IPS-NIHi11 (cell line): Measurements from ENCODE around the gene ELOA.

ENCODE experiments used
- DNase-seq: peaks from one replicate; pipeline ENCODE4 v3.0.0; 2012; ENCODE audit warnings: mixed read lengths, low spot score

Gene ELOA, protein sequence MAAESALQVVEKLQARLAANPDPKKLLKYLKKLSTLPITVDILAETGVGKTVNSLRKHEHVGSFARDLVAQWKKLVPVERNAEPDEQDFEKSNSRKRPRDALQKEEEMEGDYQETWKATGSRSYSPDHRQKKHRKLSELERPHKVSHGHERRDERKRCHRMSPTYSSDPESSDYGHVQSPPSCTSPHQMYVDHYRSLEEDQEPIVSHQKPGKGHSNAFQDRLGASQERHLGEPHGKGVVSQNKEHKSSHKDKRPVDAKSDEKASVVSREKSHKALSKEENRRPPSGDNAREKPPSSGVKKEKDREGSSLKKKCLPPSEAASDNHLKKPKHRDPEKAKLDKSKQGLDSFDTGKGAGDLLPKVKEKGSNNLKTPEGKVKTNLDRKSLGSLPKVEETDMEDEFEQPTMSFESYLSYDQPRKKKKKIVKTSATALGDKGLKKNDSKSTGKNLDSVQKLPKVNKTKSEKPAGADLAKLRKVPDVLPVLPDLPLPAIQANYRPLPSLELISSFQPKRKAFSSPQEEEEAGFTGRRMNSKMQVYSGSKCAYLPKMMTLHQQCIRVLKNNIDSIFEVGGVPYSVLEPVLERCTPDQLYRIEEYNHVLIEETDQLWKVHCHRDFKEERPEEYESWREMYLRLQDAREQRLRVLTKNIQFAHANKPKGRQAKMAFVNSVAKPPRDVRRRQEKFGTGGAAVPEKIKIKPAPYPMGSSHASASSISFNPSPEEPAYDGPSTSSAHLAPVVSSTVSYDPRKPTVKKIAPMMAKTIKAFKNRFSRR

DNA sequence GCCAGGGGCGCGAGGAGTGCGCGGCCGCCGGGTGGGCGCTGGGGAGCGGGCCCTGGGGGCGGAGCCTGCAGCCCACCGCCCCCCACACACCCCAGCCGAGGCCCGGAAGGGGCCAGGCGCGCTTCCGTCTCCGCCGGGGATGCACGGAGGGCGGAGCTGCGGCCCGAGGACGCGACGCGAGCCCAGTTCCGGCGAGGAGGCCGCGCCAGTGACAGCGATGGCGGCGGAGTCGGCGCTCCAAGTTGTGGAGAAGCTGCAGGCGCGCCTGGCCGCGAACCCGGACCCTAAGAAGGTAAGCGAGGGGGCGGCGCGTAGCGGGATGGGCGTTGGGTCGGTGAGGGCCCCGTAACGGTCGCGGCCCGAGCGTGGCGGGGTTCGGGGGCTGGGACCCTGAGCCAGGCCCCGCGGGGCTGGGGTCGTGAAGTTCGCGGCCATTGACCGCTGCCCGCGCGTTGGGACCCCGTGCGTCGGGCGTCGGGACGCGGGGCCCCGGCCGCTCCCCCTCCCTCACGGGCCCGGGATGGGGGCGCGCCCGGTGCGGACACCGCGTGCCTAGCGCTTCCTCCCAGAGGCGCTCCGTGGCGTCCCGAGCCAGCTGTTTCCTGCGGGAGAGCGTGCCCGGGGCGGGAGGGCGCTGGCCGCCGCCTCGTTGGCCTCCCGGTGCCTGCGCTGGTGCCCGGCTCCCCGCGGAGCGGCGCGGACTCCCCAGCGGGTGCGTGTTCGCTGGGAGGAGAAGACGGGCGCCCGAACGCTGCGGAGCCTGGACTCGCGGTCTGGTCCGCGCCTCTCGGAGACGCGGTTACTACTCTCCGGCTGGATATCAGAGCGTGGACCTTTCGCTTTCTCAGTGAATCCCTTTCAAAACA is at the start of gene ELOA:
Gene ELOA, plus strand, starts transcription at position 185 of the 866 bp plus-strand sequence. Its CDS starts 33 bp downstream, at position 218.
- DNase-seq = peak; percentile 99

DNA sequence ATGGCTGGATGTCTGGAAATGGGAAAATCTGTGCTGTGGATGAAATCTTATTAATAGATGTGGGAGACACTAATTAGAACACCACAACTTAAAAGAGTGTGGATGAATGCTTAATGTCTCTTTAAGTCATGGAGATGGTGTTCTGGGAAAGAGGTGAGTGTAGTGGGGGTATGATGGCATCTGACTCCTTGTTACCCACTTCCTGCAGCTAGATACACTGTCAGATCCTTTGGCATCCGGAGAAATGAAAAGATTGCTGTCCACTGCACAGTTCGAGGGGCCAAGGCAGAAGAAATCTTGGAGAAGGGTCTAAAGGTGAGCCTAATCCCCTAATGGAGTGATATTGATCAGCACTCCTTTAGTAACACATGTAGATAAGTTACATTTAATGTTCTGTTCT is 49.7 kb upstream of the ELOA start:
- no peak for DNase-seq

DNA sequence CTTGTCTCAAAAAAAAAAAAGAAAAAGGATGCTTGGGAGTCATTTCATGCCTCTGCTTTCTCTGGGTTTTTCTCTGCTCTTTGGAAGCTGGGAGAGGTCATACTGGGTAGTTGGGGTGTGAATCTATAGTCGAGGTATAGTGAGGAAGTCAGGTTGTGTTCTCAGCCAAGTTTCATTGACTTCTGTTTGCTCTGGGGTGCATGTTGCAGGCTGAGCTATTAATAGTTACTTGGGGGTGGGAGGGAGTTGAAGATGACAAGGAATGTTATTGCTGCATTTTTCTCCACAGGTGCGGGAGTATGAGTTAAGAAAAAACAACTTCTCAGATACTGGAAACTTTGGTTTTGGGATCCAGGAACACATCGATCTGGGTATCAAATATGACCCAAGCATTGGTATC is 48.9 kb upstream of the ELOA start:
- DNase-seq = no peak

DNA sequence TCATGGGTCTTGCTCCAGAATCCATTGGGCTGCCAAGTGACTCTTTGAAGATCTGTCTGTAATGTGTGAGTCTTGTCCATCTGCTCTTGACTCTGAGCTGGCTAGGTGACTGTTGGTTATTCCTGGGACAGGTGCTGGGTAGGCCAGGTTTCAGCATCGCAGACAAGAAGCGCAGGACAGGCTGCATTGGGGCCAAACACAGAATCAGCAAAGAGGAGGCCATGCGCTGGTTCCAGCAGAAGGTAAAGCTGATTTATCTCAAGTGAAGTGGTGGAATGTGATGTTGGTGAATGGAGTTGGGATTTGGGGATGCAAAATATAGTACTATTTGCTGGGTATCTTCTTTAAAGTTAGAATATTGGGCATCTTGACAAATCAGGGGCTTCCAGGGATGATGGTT is 47.6 kb upstream of the ELOA start:
- no peak for DNase-seq

DNA sequence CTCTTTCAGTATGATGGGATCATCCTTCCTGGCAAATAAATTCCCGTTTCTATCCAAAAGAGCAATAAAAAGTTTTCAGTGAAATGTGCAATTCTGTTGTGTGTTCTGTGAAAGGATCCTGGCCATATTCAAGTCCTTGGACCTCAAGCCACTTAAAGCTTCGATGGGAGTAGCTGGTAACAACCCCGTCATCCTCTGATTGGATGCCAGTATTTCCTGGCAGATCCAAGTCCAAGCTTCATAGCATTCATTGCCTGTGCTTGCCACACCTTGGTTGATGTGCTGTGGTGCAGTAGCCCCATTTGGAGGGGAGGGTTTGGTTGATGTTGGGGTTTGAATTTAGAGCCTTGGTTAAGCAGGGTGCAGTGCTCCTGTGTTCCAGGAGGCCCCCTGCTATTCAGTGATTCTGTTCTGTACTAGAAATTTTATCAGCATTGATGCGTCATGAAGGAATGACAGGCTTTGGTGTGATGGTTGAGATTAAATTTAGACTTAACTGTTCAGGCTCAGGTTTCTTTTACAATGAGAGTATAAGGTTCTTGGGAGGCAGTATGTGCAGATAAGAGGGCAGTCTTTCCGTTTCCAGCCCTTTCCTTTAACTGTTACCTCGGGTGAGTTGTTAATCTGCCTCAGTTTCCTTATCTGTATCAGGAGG is 46.8 kb upstream of the ELOA start:
- no peak for DNase-seq

DNA sequence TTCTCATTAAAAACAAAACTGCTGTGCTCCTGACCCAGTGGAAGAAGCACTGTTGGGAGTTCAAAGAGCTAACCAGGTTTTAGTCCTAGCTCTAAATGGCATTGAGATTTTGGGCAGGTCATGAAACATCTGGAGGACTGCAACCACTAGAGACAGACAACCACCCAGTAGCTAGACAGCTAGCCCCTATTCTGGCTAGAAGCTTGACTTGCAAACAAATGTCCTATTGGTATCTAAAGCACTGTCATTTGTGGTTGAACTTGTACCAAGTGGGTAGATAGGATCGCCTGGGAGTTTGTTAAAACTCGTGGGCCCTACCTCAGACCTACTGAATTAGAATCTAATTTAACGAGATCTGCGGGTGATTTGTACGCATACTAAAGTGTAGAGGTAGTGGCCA is 44.8 kb upstream of the ELOA start:
- no peak for DNase-seq

DNA sequence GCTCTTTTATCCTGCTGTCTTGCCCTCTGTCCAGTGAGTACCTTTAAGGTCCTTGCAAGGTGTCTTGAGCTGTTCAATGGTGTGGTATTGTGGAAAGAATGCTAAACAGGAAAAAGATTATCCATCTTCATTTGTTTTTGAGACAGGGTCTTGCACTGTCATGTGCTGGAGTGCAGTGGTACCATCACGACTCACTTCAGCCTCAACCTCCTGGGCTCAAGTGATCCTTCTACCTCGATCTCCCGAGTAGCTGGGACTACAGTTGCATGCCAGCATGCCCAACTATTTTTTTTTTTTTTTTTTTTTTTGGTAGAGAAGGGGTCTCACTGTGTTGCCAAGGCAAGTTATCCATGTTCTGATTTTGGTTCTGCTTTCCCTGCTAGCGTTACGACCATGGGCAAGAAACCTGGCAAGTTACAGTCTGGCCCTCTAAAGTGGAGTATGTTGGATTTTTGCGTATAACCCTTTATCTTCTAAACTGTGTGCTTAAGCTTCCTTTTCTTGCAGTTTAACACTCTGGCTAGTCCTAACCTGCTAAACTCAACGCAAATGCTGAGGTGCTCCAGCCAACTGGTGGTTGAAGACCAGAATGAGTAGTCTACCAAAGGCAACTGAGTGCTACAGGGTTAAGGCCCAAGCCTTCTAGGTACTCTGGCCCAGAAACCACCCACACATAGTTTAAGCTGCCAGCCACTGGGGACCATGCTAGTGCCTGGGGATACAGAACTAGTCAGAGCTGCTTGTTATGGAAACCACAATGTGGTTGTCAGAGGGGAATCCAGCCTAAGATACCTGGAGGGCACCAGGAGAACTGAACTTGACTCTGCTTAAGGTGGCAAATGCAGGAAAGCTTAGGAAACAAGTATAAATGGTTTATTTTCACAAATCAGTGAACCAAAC is 43.7 kb upstream of the ELOA start:
- DNase-seq = no peak

DNA sequence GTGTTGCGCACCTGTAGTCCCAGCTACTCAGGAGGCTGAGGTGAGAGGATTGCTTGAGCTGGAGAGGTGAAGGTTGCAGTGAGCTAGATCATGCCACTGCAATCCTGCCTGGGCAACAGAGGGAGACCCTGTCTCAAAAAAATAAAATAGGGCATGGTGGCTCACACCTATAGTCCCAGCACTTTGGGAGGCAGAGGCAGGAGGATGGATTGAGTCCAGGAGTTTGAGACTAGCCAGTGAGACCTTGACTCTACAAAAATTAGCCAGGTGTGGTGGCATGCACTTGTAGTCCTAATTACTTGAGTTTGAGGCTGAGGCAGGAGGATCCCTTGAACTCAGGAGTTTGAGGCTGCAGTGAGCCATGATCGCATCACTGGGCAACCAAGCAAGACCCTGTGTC is 42.0 kb upstream of the ELOA start:
- no peak for DNase-seq

DNA sequence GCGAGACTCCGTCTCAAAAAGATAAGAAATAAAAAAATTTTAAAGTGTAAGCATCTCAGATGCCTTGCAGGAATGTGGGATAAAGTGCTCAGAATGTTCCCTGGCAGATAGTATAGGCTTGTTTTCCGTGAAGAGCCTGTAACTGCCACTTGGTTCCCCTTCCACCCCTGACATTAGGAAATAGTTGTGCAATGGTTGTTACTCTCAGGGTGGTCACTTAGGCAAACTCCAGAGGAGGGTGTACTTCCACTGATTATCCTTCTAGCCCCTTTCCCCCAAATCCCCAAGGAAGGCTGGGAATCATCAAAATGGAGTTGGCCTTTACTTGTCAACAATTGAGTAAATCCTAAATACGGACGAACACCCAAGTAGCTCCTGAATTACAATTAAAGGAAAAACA is 41.3 kb upstream of the ELOA start:
- no peak for DNase-seq

DNA sequence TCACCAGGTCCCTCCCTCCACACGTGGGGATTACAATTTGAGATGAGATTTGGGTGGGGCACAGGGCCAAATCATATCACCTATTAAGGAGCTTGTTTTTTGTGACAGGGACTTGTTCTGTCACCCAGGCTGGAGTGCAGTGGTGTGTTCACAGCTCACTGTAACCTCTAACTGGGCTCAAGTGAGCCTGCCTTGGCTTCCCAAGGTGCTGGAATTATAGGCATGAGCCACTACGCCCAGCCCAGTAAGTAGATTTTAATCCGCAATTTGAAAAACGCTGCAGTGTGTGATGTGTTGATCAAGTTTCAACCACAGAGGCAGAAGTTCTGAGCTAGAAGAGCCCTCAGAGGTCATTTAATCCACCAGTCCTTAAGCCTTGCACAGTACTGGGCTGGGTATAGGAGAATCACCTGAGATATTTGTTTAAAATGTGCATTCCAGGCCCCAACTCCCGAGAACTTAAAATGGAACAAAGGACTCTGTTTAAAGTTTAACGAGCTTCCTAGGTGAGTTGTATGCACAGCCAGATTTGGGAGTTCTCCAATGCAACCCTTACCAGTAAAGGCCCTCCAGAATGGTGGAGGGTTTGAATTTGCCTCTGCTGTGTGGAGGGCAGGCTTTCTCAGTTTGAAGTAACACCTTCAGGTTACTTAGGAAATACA is 38.3 kb upstream of the ELOA start:
- no peak for DNase-seq

DNA sequence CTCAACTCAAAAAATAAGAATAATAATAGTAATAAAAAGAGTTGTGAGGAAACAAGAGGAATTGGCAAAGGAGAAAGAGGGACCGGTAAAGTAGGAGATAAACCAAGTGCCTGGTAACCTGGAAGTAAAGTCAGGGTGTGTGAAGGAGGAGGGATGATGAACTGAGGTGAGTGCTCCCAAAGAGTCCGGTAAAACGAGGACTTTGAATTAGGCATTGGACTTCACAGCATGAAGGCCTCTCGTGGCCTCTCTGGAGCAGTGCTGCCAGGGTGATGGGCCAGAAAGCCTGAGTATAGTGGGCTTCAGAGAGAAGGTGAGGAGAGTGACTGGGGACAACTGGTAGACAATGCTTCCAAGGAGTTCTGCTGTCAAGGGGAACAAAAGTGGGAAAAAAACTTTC is 34.0 kb upstream of the ELOA start:
- no peak for DNase-seq

DNA sequence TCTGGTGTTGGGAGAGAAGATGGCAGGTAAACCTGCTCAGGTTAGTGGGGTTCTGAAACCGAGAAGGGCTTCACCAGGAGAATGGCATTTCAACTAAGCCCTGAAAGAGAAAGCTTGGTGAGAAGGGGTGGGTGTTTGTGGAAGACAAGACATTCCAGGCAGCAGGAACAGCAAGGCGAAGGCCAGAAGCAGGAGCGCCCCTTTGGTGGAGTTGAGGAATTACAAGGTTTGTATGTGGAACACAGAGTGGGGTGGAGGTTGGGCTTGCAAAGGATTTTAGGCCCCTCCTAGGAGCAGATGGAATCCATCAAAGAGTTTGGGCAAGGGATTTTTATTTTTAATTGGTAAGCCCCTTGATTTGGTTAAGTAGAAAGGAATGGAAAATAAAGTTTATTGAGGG is 24.8 kb upstream of the ELOA start:
- peak; percentile 83 for DNase-seq

DNA sequence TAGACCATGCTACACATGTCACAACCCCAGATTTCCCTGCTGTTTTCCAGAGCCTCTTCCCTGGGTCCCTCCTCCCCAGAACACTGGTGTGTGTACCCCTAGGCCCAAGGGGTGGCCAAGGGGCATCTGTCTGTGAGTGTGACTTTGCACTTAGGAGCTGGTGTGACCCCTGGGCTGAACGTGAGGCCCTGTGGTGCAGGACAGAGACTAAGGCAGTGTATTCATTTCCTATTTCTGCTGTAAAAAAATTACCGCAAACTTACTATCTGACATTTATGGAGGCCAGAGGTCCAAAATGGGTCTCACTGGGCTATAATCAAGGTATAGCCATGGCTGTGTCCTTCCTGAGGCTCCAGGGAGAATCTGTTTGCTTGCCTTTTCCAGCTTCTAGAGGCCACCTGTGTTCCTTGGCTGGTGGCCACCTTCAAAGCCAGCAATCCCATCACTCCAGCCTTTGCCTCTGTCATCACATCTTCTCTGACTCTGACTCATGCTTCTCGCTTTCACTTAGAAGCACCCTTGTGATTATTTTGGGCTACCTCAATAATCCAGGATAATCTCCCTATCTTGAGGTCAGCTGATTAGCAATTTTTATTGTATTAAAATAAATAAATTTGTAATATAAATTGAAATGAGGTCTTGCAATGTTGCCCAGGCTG is 24.0 kb upstream of the ELOA start:
- DNase-seq = no peak

DNA sequence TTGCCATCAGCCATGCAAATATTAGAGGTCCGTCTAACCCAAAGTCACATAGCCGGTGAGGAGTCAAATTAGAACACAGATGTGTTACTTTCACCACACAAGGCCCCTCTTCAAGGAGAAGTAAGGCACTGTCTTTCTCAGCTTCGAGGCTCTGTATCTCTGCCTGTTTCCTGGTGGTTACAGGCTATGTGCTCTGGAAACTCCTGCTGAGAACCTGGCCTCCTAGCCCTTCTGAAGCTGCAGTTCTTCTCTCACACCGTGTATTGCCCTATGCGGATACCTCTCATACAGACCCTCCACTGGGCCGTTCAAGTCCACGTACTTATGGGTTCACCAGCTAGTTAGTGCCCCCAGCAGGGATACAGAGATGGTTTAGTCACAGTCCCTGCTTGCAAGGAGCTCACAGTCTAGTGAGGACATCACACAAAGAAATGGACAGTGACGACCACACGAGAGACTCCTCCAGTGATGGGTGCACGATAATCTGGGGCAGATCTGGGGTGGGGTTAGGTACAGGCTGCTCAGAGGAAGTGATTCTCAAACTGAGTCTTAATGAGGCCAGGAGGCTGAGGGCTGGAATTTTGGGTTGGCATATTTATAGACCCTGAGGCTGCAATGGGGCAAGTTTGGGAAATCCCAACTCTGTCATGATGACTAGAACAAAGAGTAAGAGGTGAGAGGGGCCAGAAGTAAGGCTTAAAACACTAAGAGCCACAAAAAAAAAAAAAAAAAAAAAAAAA is 22.8 kb upstream of the ELOA start:
- no peak for DNase-seq

DNA sequence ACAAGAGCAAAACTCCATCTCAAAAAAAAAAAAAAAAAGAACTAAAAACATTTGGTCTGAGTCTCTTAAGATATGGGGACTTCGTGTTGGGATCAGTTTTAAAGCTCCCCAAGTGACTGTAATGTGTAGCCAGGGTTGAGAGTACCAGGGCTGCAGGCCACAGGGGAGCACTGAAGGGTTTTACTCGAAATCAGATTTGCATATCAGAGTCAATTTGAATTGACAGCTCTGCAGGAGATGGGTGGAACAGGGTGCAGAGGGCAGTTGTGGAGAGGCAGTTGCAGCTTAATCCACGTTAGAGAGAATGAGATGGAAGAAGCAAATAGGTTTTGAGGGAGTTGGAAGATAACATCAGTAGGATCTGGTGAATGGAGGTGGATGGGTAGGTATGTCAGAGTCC is 20.6 kb upstream of the ELOA start:
- DNase-seq = no peak

DNA sequence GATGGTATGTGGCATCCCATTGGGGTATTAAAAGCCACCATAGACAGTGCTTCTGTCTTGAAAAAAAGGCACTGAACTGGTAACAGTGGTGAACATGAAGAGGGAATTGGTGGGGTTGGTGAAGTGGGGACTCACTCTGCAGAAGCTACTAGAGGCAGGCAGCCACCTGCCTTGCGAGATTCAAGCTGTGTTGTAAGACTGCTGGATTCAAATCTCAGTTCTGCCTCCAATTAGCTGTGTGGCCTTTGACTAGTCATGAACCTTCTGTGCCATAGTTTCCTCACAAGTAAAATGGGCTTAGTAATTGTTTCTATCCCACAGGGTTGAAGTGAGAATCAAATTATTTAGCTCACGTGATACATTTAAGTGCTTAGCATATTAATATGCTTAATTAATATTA is 16.6 kb upstream of the ELOA start:
- no peak for DNase-seq

DNA sequence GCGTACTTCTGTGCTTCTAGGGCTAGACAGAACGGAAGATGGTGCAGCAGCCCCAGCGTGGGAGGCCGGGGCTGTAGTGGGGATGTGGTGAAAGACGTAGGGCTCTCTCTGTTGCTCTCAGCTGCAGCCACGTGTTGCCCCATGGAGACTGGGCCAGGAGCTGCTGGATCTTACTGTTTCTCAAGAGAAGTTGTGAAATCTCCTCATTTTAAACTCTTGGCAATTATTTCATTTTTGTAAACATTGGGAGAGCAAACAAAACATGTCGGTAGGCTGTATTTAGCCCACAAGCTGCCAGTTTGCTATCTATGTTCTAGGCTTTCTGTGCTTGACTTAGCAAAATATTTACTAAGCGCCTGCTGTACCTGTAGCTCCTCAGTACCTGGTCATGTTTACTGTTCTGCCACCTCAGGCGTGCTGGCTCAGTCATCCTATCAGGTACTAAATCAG is 15.9 kb upstream of the ELOA start:
- no peak for DNase-seq

DNA sequence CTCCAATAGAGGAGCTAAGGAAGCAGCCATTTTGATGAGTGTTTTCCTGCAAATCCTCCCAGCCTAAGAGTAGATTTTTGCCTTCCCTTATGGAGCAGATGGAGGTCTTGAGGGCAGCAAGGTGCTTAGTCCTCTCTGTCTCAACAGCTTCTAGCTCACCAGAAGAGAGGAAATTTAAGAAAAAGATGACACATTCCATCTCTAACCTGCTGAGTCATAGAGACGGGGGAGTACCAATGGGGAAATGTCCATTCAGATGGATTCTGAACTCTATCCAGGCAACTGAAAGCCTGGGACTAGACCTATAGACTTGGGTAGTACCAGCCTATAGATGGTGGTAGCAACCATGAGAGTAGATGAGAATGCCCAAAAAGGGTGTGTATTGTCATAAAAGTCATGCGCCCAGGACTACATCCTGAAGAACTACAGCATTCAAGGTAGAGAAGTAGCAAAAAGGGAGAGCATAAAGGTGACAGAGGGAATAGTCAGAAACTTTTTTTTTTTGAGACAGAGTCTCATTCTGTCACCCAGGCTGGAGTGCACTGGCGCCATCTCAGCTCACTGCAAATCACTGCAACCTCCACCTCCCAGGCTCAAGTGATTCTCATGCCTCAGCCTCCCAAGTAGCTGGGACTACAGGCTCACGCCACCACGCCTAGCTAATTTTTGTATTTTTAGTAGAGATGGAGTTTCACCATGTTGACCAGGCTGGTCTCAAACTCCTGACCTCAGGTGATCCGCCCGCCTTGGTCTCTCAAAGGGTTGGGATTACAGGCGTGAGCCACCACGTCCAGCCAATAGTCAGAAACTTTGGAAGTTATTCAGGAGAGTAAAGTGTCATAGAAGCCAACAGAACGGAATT is 10.7 kb upstream of the ELOA start:
- no peak for DNase-seq
